Osteocyte (in vitro differentiated cells): ENCODE results near the gene AP4M1. TPM values are rescaled to one million over a fixed set of nuclear protein-coding genes. Genes with fewer than 3 reads are reported as not detected.

Experiments
- DNase-seq: peaks from one replicate; pipeline ENCODE4 v3.0.0; 2021; ENCODE audit warnings: mixed read lengths; ENCODE audit not compliant: unreplicated experiment; ENCODE audit errors: extremely low spot score
- H3K27ac Mint-ChIP-seq: one replicate; pipeline ENCODE4 v1.8.0; 2021; ENCODE audit warnings: mild to moderate bottlenecking, mixed read lengths; ENCODE audit not compliant: unreplicated experiment
- H3K27me3 Mint-ChIP-seq: one replicate; pipeline ENCODE4 v1.8.0; 2021; ENCODE audit warnings: mixed read lengths; ENCODE audit not compliant: unreplicated experiment
- H3K36me3 Mint-ChIP-seq: one replicate; pipeline ENCODE4 v1.8.0; 2021; ENCODE audit warnings: mixed read lengths; ENCODE audit not compliant: unreplicated experiment
- H3K4me1 Mint-ChIP-seq: one replicate; pipeline ENCODE4 v1.8.0; 2021; ENCODE audit warnings: mixed read lengths; ENCODE audit not compliant: unreplicated experiment
- H3K4me3 Mint-ChIP-seq: one replicate; pipeline ENCODE4 v1.8.0; 2021; ENCODE audit warnings: mild to moderate bottlenecking, moderate library complexity, mixed read lengths; ENCODE audit not compliant: unreplicated experiment
- H3K9me3 Mint-ChIP-seq: one replicate; pipeline ENCODE4 v1.8.0; 2021; ENCODE audit warnings: mixed read lengths; ENCODE audit not compliant: unreplicated experiment
- total RNA-seq: library from RNA; stranded (reverse); gene quantifications from 2 replicates; pipeline ENCODE4 v1.2.1, GENCODE V29; 2021
- TF ChIP-seq, protein P1 (sequence below): fragments of 200-600 bp; sonication (generic); IDR thresholded peaks from 2 replicates; pipeline ENCODE4 v1.5.0; 2021; ENCODE audit warnings: antibody characterized with exemption, mild to moderate bottlenecking, moderate library complexity

Gene AP4M1
- total RNA-seq, 1 donor from 2014 or later = 27.4 TPM

DNA sequence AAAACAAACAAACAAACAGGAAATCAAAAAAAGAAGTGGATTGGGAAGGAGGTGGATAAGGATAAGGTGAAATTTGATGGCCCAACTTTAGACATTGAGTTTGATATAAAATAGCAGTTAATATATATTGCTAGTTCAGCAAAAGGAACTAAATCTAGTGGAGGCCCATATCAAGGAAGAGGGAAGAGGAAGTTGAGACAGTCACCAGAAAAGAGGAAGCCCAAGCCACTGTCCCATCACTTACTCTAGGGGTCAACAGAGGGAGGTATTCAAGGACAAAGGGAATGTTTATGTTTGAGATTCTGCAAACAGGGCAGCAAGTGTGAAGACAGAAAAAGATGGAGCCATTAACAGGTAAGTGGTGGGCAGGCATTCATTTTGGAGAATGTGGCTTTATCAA lies 51.0 kb downstream of the AP4M1 start:
- H3K4me1 Mint-ChIP-seq = peaks cover 29% of the 10 kb centered on the region
- TF ChIP-seq, protein P1, sequence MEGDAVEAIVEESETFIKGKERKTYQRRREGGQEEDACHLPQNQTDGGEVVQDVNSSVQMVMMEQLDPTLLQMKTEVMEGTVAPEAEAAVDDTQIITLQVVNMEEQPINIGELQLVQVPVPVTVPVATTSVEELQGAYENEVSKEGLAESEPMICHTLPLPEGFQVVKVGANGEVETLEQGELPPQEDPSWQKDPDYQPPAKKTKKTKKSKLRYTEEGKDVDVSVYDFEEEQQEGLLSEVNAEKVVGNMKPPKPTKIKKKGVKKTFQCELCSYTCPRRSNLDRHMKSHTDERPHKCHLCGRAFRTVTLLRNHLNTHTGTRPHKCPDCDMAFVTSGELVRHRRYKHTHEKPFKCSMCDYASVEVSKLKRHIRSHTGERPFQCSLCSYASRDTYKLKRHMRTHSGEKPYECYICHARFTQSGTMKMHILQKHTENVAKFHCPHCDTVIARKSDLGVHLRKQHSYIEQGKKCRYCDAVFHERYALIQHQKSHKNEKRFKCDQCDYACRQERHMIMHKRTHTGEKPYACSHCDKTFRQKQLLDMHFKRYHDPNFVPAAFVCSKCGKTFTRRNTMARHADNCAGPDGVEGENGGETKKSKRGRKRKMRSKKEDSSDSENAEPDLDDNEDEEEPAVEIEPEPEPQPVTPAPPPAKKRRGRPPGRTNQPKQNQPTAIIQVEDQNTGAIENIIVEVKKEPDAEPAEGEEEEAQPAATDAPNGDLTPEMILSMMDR = no peak
- H3K36me3 Mint-ChIP-seq = peaks cover 14% of the 10 kb centered on the region
- no peaks in the 10 kb centered on the region for H3K27me3 Mint-ChIP-seq
- H3K9me3 Mint-ChIP-seq = no peaks in the 10 kb centered on the region
- no peak for DNase-seq
- H3K27ac Mint-ChIP-seq = no peak overlapping the region
- H3K4me3 Mint-ChIP-seq = no peak overlapping the region

DNA sequence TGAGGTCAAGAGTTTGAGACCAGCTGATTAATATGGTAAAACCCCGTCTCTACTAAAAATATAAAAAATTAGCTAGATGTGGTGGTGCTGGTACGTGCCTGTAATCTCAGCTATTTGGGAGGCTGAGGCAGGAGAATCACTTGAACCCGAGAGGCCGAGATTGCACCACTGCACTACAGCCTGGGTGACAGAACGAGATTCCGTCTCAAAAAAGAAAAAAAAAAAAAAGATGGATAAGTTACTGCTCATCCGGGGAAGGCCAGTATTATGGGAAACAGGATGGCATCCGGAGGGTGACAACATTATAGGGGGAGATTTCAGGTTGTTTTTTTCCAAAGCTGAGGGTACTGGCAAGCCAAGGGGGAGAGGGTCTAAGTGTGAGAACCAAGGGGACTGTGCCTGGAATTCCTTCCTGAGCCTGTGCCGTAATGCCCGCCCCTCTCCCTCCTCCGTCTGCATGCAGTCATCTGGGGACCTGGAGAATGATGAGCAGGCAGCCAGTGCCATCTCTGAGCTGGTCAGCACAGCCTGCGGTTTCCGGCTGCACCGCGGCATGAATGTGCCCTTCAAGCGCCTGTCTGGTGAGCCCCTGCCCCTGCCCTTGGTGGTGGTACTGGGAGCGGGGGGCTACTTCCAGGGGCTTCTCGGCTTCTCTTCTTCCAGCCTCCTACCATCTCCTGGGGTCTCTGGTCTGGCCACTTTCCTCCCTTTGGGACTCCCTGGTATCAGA lies 51.7 kb downstream of the AP4M1 start:
- H3K27ac Mint-ChIP-seq = peak overlapping the region; percentile 31
- TF ChIP-seq, protein P1 = no peak
- H3K36me3 Mint-ChIP-seq = peaks cover 14% of the 10 kb centered on the region
- H3K4me1 Mint-ChIP-seq = peaks cover 33% of the 10 kb centered on the region
- H3K27me3 Mint-ChIP-seq = no peaks in the 10 kb centered on the region
- H3K9me3 Mint-ChIP-seq = no peaks in the 10 kb centered on the region
- no peak for DNase-seq
- H3K4me3 Mint-ChIP-seq = no peak overlapping the region

DNA sequence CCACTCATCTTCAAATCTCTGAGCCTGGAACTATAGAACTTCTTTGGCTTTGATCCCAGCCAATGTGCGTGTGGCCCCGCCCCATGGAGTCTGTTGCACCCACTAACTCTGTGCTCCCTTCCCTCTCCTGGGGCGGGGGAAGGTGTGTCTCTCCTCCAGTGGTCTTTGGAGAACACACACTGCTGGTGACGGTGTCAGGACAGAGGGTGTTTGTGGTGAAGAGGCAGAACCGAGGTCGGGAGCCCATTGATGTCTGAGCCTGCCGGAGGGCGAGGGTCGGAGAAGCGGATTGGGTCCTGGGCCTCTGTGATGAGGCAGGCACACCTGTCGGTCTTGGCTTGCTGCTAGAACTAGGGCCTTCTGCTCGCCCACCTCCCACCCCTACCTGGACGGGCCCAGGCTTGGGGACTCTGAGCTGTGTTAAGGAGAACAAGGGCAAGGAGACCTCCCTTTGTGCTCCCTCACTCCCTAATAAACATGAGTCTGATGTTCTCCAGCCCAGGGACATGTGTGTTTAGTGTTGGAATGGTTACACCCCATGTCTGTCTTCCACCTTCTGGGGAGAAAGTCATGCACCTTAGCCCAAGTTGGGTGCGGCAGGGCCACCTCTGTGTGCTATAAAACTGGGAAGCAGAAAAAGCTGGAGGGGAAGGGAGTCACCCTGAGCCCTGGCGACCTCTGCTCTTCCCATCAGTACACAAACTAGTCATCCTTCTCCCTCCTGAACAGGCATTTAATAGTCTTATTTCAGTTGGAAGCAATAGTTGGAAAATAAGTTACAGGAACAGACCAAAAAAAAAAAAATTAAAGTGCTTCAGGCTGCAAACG lies 52.5 kb downstream of the AP4M1 start:
- TF ChIP-seq, protein P1 = no peak
- peaks cover 33% of the 10 kb centered on the region for H3K4me1 Mint-ChIP-seq
- H3K36me3 Mint-ChIP-seq = peaks cover 14% of the 10 kb centered on the region
- H3K27ac Mint-ChIP-seq = peak overlapping the region; percentile 41
- H3K9me3 Mint-ChIP-seq = no peaks in the 10 kb centered on the region
- no peak overlapping the region for H3K4me3 Mint-ChIP-seq
- H3K27me3 Mint-ChIP-seq = no peaks in the 10 kb centered on the region
- no peak for DNase-seq

DNA sequence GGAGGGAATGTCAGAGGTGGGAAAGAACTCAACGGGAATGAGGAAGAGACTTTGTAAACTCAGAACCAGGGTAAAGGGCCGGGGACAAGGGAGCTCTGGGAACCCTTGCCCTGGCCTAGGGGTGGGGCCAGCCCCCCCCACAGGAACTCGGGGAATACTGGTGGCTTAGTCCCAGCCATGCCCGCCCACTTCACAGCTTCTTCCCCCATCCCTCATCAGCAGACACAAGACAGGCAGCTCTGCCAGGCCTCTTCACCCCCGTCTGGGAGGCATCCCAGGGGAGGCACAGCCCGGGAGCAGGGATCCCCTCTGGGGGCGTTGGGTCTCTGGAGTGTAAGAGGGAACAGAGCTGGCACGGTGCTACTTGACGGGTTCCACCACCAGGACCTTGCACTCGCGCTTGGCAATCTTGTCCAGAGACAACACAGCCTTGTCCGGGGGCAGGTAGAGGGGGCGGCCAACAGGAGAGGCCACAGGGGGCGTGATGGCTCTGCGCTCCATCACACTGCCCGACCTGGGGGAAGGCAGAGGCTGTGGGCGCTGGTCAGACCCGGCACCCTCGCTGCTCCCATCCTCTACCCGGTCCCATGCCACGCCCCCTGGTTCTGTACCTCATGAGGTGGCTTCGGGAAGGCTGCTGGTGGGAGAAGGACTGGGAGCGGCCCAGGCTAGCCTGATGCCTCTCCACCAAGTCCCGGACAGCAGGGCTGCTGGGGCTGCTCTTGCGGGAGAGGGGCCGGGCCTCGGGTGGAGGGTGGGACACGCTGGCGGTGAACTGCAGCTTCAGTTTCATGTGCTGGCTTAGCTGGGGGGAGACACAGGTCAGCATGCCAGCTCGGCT lies 53.4 kb downstream of the AP4M1 start:
- TF ChIP-seq, protein P1 = no peak
- Mint-ChIP-seq H3K9me3 (no peaks in the 10 kb centered on the region), H3K4me3 (no peak overlapping the region), H3K4me1 (peaks cover 32% of the 10 kb centered on the region), H3K27ac (no peak overlapping the region), H3K27me3 (no peaks in the 10 kb centered on the region), H3K36me3 (peaks cover 14% of the 10 kb centered on the region)
- DNase-seq = no peak
